ES-I3 (cell line): ENCODE measurements around the gene PAN3.

Experiments used
- H3K36me3 ChIP-seq: 2 replicates; pipeline ENCODE4 v1.6.1; 2013; ENCODE audit warnings: mild to moderate bottlenecking, low read length, control low read depth, moderate library complexity; ENCODE audit not compliant: insufficient read depth
- H3K4me1 ChIP-seq: 2 replicates; pipeline ENCODE4 v1.6.1; 2013; ENCODE audit warnings: mild to moderate bottlenecking, control low read depth, low read length; ENCODE audit not compliant: insufficient read depth
- H3K9ac ChIP-seq: 2 replicates; pipeline ENCODE4 v1.6.1; 2013; ENCODE audit warnings: low read depth, mild to moderate bottlenecking, low read length, moderate library complexity
- H3K9me3 ChIP-seq: 2 replicates; pipeline ENCODE4 v1.6.1; 2013; ENCODE audit warnings: mild to moderate bottlenecking, low read length, moderate library complexity; ENCODE audit not compliant: control insufficient read depth, insufficient read depth

The PAN3 gene

GRCh38 chr13:28336193-28336657 is 197.9 kb downstream of the PAN3 start:
- no peaks in the 10 kb centered on the region for H3K36me3 ChIP-seq
- H3K9me3 ChIP-seq: no peaks in the 10 kb centered on the region
- no peaks in the 10 kb centered on the region for H3K4me1 ChIP-seq
- H3K9ac ChIP-seq: no peak overlapping the region

DNA sequence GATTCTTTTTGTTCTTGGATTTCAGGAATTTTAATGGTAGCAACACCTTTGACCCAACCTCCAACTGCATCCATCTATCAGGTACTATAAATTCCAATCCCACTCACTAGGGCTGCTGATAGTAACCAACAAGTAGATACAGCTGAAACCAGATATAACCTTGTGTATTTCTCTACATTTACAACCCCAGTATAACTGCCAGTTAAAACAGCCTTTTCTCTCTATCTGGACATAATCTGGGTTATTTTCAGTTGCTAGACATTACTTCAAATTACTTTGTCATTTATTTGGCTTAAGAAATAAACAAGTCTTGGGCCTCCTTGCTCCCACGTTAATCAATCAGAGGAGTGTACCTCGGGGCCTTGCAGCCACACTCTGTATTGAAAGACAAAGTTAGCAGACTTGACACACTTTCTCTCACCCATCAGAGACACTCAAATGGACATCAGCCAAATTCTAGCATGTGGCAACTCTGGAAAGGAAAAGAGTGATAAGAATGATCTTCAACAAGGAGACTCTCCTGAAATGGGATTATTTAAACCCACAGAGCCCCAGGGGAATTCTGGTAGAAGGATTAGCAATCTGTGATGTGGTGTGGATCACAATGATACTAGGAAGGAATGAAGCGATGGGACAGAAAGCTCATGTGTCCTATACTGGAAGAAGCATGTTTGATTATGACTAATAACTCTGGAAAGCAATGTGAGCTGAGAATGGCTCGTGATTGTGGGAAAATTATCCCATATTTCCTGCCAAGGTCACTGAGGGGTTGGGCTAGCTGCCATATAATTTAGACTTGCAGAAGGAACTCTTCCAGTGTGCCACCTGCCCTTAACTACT is 199.0 kb downstream of the PAN3 start:
- H3K36me3 ChIP-seq: no peaks in the 10 kb centered on the region
- H3K9me3 ChIP-seq: no peaks in the 10 kb centered on the region
- H3K9ac ChIP-seq: no peak overlapping the region
- no peaks in the 10 kb centered on the region for H3K4me1 ChIP-seq

DNA sequence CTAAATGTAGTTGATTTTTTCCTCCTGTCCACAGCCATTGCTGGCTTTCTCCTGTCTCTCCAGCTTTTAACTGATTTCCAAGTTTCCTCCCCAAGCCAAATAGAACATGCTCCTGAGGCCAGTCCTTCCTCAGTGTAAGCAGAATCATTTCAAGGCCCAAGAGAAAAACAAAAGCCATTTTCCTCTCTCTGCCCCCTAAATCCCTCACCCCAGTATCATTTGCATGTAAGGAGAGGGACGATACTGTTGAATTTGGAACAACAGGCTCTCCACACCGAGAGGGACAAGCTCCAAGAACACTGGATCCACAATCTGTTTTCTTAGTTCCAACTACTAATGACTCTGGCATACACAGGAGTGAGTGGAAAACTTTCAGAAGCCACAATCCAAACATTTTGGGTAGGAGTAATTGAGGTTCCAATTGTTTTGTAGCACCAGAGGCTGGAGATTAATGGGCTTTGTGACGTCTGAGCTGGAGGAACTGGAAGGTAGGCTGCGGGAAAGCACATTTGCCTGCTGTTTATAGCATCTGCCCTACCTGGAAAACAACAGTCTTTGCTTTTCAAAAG is 199.7 kb downstream of the PAN3 start:
- no peaks in the 10 kb centered on the region for H3K36me3 ChIP-seq
- no peaks in the 10 kb centered on the region for H3K4me1 ChIP-seq
- no peak overlapping the region for H3K9ac ChIP-seq
- H3K9me3 ChIP-seq: no peaks in the 10 kb centered on the region

DNA sequence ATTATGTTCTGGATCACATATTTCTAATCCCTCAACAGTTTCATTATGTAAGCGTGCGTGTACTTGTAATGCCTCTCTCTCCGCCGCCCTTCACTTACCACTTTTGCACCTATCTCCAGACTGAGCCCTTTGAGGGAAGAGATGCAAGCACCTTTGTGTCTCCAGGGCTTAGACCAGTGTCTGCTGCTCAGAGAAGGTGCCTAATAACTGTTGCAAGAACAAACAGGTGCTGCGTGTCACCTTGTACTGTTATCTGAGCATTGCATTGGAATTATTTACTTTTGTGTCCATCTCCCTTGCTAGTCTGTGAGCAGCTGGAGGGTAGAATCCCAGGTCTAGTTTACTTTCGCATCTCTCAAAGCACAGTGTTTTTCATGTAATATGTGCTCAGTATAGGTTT is 200.4 kb downstream of the PAN3 start:
- H3K36me3 ChIP-seq: no peaks in the 10 kb centered on the region
- H3K9ac ChIP-seq: no peak overlapping the region
- H3K9me3 ChIP-seq: no peaks in the 10 kb centered on the region
- no peaks in the 10 kb centered on the region for H3K4me1 ChIP-seq

DNA sequence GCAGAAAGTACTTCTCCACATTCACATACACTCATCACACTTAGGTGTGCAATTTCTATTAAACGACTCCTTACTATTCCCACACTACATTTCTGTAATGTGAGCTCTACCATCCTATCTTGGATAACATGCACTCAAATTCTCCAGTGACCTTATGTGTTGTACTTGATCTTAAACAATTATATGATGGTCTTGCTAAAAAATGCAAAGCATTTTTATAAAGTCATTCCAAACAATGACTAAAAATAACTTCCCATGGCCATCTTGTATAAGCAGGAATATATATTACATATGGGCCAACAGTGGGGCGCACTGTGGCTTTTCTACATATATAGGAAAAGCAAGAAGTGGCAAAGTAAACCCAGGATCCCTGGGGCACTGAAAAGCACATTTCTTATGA is 201.1 kb downstream of the PAN3 start:
- Histone ChIP-seq H3K4me1 (no peaks in the 10 kb centered on the region), H3K9ac (no peak overlapping the region), H3K9me3 (no peaks in the 10 kb centered on the region), H3K36me3 (no peaks in the 10 kb centered on the region)

DNA sequence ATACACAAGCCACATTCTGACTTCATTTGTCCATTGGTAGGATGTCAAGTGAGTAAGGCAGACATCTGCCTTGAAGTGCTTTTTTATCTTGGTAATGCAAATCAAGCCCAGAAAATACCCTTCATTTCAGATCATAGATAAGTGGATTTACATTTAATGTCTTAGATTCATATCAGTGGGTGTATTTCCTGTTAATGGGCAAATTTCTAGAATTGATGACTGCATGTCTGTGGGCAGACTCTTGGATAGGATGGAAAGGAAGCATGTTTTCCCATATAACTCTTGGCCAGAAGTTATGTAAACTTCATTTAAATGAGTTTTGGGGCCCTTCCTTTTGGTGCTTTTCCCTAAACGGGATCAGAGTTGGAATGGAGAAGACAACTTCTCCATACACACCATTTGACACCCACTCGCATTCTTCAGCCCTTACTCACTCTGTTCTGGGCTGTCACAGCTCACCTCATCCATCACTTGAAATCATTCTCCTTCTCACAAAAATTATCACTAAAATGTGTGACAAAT is 202.0 kb downstream of the PAN3 start:
- Histone ChIP-seq H3K4me1 (0 out of 2 replicates have a peak, but pooled peaks cover under 1% of the 10 kb centered on the region), H3K9ac (no peak overlapping the region), H3K36me3 (no peaks in the 10 kb centered on the region), H3K9me3 (no peaks in the 10 kb centered on the region)

DNA sequence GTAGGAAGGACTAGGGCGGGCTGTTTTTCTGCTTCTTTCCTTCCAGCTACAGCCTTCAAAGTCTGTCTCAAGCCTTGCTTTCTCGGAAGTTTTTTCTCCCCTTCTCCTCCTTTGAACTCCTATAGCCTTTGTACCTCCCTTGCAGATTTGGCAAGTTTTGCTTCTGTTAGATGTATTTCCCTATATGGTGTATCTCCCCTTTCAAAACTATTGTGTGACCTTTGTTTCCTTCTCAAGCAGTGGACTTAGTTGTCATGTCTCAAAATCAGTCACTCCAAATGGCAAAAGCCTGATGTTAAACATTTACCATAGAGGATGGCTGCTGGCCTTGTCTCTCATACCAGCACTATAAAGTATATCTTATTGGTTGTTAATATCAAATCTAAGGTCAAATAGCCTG is 203.9 kb downstream of the PAN3 start:
- Histone ChIP-seq H3K9me3 (no peaks in the 10 kb centered on the region), H3K36me3 (no peaks in the 10 kb centered on the region), H3K4me1 (0 out of 2 replicates have a peak, but pooled peaks cover 3% of the 10 kb centered on the region)

DNA sequence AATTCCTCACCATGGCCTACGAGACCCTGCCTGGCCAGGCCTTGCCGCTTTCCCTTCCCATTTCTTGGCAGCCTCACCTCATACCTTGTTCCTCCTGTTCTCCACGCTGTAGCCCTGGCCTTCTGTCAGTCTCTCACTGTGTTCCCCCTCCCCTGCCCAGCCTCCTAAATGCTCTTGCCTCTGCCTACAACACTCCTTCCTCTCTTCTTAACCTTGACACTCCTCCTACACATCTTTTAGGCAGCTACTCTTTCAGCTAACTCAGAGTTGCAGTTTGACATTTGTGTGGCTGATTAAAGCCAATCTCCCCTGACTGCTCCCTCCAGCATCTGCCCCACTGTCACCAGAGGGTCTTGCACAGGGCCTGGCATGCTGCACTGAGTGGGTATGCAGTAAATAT is 205.8 kb downstream of the PAN3 start:
- no peak overlapping the region for H3K9ac ChIP-seq
- H3K36me3 ChIP-seq: no peaks in the 10 kb centered on the region
- H3K9me3 ChIP-seq: no peaks in the 10 kb centered on the region
- 0 out of 2 replicates have a peak, but pooled peaks cover 3% of the 10 kb centered on the region for H3K4me1 ChIP-seq

More for the DNA sequence above, 203.9 kb downstream of the PAN3 start:
- H3K9ac ChIP-seq: no peak overlapping the region
